ENCODE results near the gene RPS6KA2.

GRCh38 chr6:166635013-166635970 lies 8.2 kb upstream of the RPS6KA2 start:
- no peak for TF ChIP-seq CTCF (IDR thresholded peaks at IDR 0.05)
- TF ChIP-seq POLR2A (IDR thresholded peaks at IDR 0.05), result no peak
